HCT116 (cell line): ENCODE data around the gene OR11A1. TPM values are rescaled to one million over a fixed set of nuclear protein-coding genes. Genes with fewer than 3 reads are reported as not detected.
A peak's percentile ranks its signal among the peaks of the same experiment; 100 is the strongest.

Experiments
- ATAC-seq: fragments of 200-7000 bp; cut with Tn5 transposase; 2 replicates; pipeline ENCODE4 v1.9.1; 2020; ENCODE audit warnings: mild to moderate bottlenecking, moderate library complexity
- BruUV-seq: library from RNA; stranded (reverse); fragments of 400-500 nt; replicated peaks from 2 replicates; lab custom pipeline; 2021; lab: Mats Ljungman, UMichigan
- CTCF ChIA-PET: fragments of 300-600 bp; sonication (Branson Sonifier 250); formaldehyde crosslinking; loops from one replicate; lab custom pipeline; 2021; ENCODE audit warnings: antibody characterized with exemption; lab: Charles Lee
- POLR2A ChIA-PET: fragments of 300-600, 350-600 bp; sonication (Branson Sonifier 250); formaldehyde crosslinking; loops from one replicate; lab custom pipeline; 2021; ENCODE audit warnings: antibody characterized with exemption; lab: Charles Lee
- RAD21 ChIA-PET, 2 experiments: fragments of 300-600 bp; sonication (Branson Sonifier 250); formaldehyde crosslinking; loops; one replicate each; lab custom pipeline; 2023; ENCODE audit warnings: low total read pairs in 2 of 2; ENCODE audit not compliant: uncharacterized antibody in 2 of 2, unreplicated experiment in 2 of 2, low non-redundant PET in 1 of 2; lab: Charles Lee
- DNase-seq: peaks from one replicate; pipeline ENCODE4 v3.0.0-alpha.2; 2010; ENCODE audit warnings: low read depth, low spot score
- H2AFZ ChIP-seq: fragments of 200-600 bp; shearing (Covaris generic), sonication (generic); 2 replicates; pipeline ENCODE4 v1.6.1; 2017; ENCODE audit warnings: low read depth, mixed run types, mixed read lengths, antibody characterized with exemption, low read length; ENCODE audit not compliant: poor library complexity, severe bottlenecking
- H3K27ac ChIP-seq: 2 replicates; pipeline ENCODE4 v1.5.1; 2012; ENCODE audit warnings: low read depth, low read length
- H3K27me3 ChIP-seq: fragments of 200-600 bp; sonication (generic); 2 replicates; pipeline ENCODE4 v1.6.1; 2016; ENCODE audit warnings: mixed run types, low read length, mixed read lengths; ENCODE audit not compliant: insufficient read depth
- H3K36me3 ChIP-seq, 2 experiments: fragments of 200-500 bp in 1 of 2; fragments of 200-600 bp in 1 of 2; sonication (Bioruptor generic) in 1 of 2; sonication (generic) in 1 of 2; 2 replicates each; pipeline versions ENCODE4 v1.5.1 to v1.6.1; 2014 to 2016; ENCODE audit warnings: low read length in 2 of 2, inconsistent platforms in 1 of 2, mixed read lengths in 1 of 2, mixed run types in 1 of 2; ENCODE audit not compliant: insufficient read depth in 2 of 2, control insufficient read depth in 1 of 2
- H3K4me1 ChIP-seq, 2 experiments: fragments of 200-600 bp in 1 of 2; sonication (generic) in 1 of 2; 2 replicates each; pipeline versions ENCODE4 v1.5.1 to v1.6.1; 2012 to 2017; ENCODE audit warnings: low read length in 2 of 2, inconsistent platforms in 1 of 2, mild to moderate bottlenecking in 1 of 2, mixed read lengths in 1 of 2, mixed run types in 1 of 2, moderate library complexity in 1 of 2; ENCODE audit not compliant: insufficient read depth in 2 of 2, control insufficient read depth in 1 of 2
- H3K4me2 ChIP-seq: fragments of 200-600 bp; sonication (generic); 2 replicates; pipeline ENCODE4 v1.6.1; 2017; ENCODE audit warnings: mixed run types, low read length, mixed read lengths
- H3K4me3 ChIP-seq, 2 experiments: fragments of 200-600 bp in 1 of 2; sonication (generic) in 1 of 2; replicated peaks in 1 of 2; 2 replicates each; pipeline ENCODE4 v1.5.1; 2011 to 2016; ENCODE audit warnings: low read length in 2 of 2, control low read depth in 1 of 2, low read depth in 1 of 2, mild to moderate bottlenecking in 1 of 2, mixed read lengths in 1 of 2, mixed run types in 1 of 2
- H3K79me2 ChIP-seq: fragments of 200-600 bp; sonication (generic); 2 replicates; pipeline ENCODE4 v1.6.1; 2017; ENCODE audit warnings: mild to moderate bottlenecking, mixed run types, low read length, moderate library complexity, mixed read lengths; ENCODE audit not compliant: insufficient read depth
- H3K9ac ChIP-seq: fragments of 200-600 bp; sonication (generic); 2 replicates; pipeline ENCODE4 v1.6.1; 2016; ENCODE audit warnings: low read length, mixed read lengths
- H3K9me2 ChIP-seq: fragments of 200-600 bp; sonication (generic), shearing (Covaris generic); 2 replicates; pipeline ENCODE4 v1.6.1; 2017; ENCODE audit warnings: mixed run types, mild to moderate bottlenecking, moderate library complexity; ENCODE audit not compliant: insufficient read depth
- H3K9me3 ChIP-seq, 2 experiments: fragments of 200-500 bp in 1 of 2; fragments of 200-600 bp in 1 of 2; sonication (Bioruptor generic) in 1 of 2; sonication (generic) in 1 of 2; 2 replicates each; pipeline ENCODE4 v1.6.1; 2014 to 2017; ENCODE audit warnings: low read length in 2 of 2, mixed read lengths in 2 of 2, inconsistent platforms in 1 of 2, low read depth in 1 of 2, mild to moderate bottlenecking in 1 of 2, mixed run types in 1 of 2, moderate library complexity in 1 of 2; ENCODE audit not compliant: control insufficient read depth in 1 of 2, insufficient read depth in 1 of 2
- H4K20me1 ChIP-seq: fragments of 200-600 bp; sonication (generic), shearing (Covaris generic); 2 replicates; pipeline ENCODE4 v1.6.1; 2017; ENCODE audit warnings: mixed run types, mild to moderate bottlenecking, moderate library complexity; ENCODE audit not compliant: insufficient read depth
- CEBPB ChIP-seq: IDR thresholded peaks from 2 replicates; pipeline ENCODE4 v1.6.1; 2012; ENCODE audit warnings: low read depth
- CTCF ChIP-seq, 3 experiments: fragments of 200-600 bp in 1 of 3; sonication (generic) in 1 of 3; IDR thresholded peaks in 2 of 3; conservative IDR thresholded peaks in 1 of 3; 2 replicates each; pipeline ENCODE4 v1.5.1; 2012 to 2017; ENCODE audit warnings: low read depth in 2 of 3, low read length in 2 of 3, antibody characterized with exemption in 1 of 3, borderline replicate concordance in 1 of 3, control low read depth in 1 of 3, mild to moderate bottlenecking in 1 of 3, mixed read lengths in 1 of 3, mixed run types in 1 of 3, moderate library complexity in 1 of 3; ENCODE audit not compliant: insufficient read depth in 1 of 3
- EGR1 ChIP-seq: IDR thresholded peaks from 2 replicates; pipeline ENCODE4 v1.6.1; 2012; ENCODE audit warnings: low read depth
- ELF1 ChIP-seq: IDR thresholded peaks from 2 replicates; pipeline ENCODE4 v1.6.1; 2012; ENCODE audit warnings: low read depth, borderline replicate concordance
- EZH2phosphoT487 ChIP-seq: fragments of 200-600 bp; IDR thresholded peaks from 2 replicates; pipeline ENCODE4 v1.6.1; 2018; ENCODE audit warnings: antibody characterized with exemption, borderline replicate concordance
- MAX ChIP-seq: IDR thresholded peaks from 2 replicates; pipeline ENCODE4 v1.6.1; 2012
- POLR2A ChIP-seq: IDR thresholded peaks from 2 replicates; pipeline ENCODE4 v1.7.0; 2011; ENCODE audit warnings: borderline replicate concordance; ENCODE audit not compliant: insufficient read depth, insufficient read length; ENCODE audit errors: extremely low read depth
- RAD21 ChIP-seq: IDR thresholded peaks from 2 replicates; pipeline ENCODE4 v1.6.1; 2012; ENCODE audit warnings: low read depth, mild to moderate bottlenecking
- SIN3A ChIP-seq: IDR thresholded peaks from 2 replicates; pipeline ENCODE4 v1.6.1; 2012; ENCODE audit warnings: low read depth
- TCF7L2 ChIP-seq: IDR thresholded peaks from 2 replicates; pipeline ENCODE4 v1.7.0; 2011; ENCODE audit warnings: borderline replicate concordance, inconsistent platforms; ENCODE audit not compliant: insufficient read depth, insufficient read length; ENCODE audit errors: extremely low read depth
- intact Hi-C: fragments of 100-400 bp; cut with micrococcal nuclease; formaldehyde crosslinking; loops from 2 replicates; pipeline ENCODE4 v1.10.0; 2022
- total RNA-seq: library from RNA; stranded (reverse); gene quantifications from one replicate; pipeline ENCODE4 v1.2.1, GENCODE V29; 2021; ENCODE audit not compliant: unreplicated experiment

Gene OR11A1
- total RNA-seq, 1 experiment from 2014 or later, result not detected

GRCh38 chr6:29388533-29388932 is 68.3 kb downstream of the OR11A1 start:
- H3K79me2 ChIP-seq, result no peaks in the 10 kb centered on the region
- H3K4me1 ChIP-seq, result no peaks in the 10 kb centered on the region
- intact Hi-C loops, result no loop called here
- ATAC-seq, result no peak
- H3K27me3 ChIP-seq, result no peaks in the 10 kb centered on the region
- no peaks in the 10 kb centered on the region for H3K36me3 ChIP-seq
- POLR2A ChIA-PET, result no interaction called here
- no peaks in the 10 kb centered on the region for H4K20me1 ChIP-seq
- no peak overlapping the region for H3K27ac ChIP-seq
- DNase-seq, result no peak
- H3K4me2 ChIP-seq, result no peak overlapping the region
- no peaks in the 10 kb centered on the region for H3K9me3 ChIP-seq
- BruUV-seq, result no TSS peak
- no peak overlapping the region for H3K9ac ChIP-seq
- CTCF ChIA-PET, result no interaction called here
- RAD21 ChIA-PET, result no interaction called here
- TF ChIP-seq SIN3A (no peak), CEBPB (no peak), POLR2A (no peak), RAD21 (no peak), ELF1 (no peak), EGR1 (no peak), MAX (no peak), TCF7L2 (no peak), EZH2phosphoT487 (no peak)
- no peaks in the 10 kb centered on the region for H3K9me2 ChIP-seq
- H2AFZ ChIP-seq, result no peak overlapping the region
- H3K4me3 ChIP-seq, result no peak overlapping the region

GRCh38 chr6:29376003-29376402 is 80.9 kb downstream of the OR11A1 start:
- no peaks in the 10 kb centered on the region for H3K9me3 ChIP-seq
- H3K4me1 ChIP-seq, result no peaks in the 10 kb centered on the region
- H3K4me3 ChIP-seq, result no peak overlapping the region
- H3K4me2 ChIP-seq, result no peak overlapping the region
- no peaks in the 10 kb centered on the region for H3K79me2 ChIP-seq
- POLR2A ChIA-PET, result no interaction called here
- TF ChIP-seq MAX, result no peak
- peak; percentile 58 for TF ChIP-seq RAD21
- TF ChIP-seq CTCF (IDR thresholded peaks at IDR 0.05 in 2 of 3, conservative IDR thresholded peaks at IDR 0.05 in 1 of 3; ENCODE audit: borderline replicate concordance in 1 of 3, insufficient read depth in 1 of 3, low read depth in 2 of 3, low read length in 2 of 3), result peak in 2 of 3 experiments; percentile 17 to 49; a peak in 2 of 6 replicates
- H2AFZ ChIP-seq, result peak overlapping the region; percentile 87
- no peaks in the 10 kb centered on the region for H3K36me3 ChIP-seq
- H4K20me1 ChIP-seq, result no peaks in the 10 kb centered on the region
- H3K27me3 ChIP-seq, result no peaks in the 10 kb centered on the region
- H3K9ac ChIP-seq, result no peak overlapping the region
- intact Hi-C loops, result loop anchor here (1.0 to 5.0 kb wide), 3 partner anchors 213 to 321 kb away; no protein-coding TSS in a partner anchor
- RAD21 ChIA-PET, result interaction anchor here in 1 of 2 experiments (0.6 kb wide), 1 partner anchor 214 kb away, joined by 3 read pairs; no protein-coding TSS in a partner anchor
- no peak overlapping the region for H3K27ac ChIP-seq
- peak; percentile 73; the same call in 1 of the 2 replicates for ATAC-seq
- no TSS peak for BruUV-seq
- H3K9me2 ChIP-seq, result no peaks in the 10 kb centered on the region
- CTCF ChIA-PET, result interaction anchor here (0.9 to 3.0 kb wide), 9 partner anchors 8 to 321 kb away, joined by 3 to 40 read pairs (median 4); no protein-coding TSS in a partner anchor
- peak; percentile 19 for DNase-seq
